Karpas-422 (cell line): ENCODE results near the gene MAGED1. TPM values are rescaled to one million over a fixed set of nuclear protein-coding genes. Genes with fewer than 3 reads are reported as not detected.
"Not testable (repeated sequence)": the region's sequence is repeated elsewhere in the genome, so short reads cannot be mapped to it uniquely, and the experiment has no call there.

Experiments
- DNase-seq: peaks from one replicate; pipeline ENCODE4 v3.0.0-alpha.2; 2015
- H2AFZ ChIP-seq: fragments of 200-600 bp; sonication (generic); 2 replicates; pipeline ENCODE4 v1.6.1; 2014; ENCODE audit warnings: antibody characterized with exemption, low read length, mixed read lengths
- H3K27ac ChIP-seq: fragments of 200-600 bp; sonication (generic); 2 replicates; pipeline ENCODE4 v1.5.1; 2014; ENCODE audit warnings: mild to moderate bottlenecking, low read length, moderate library complexity
- H3K27me3 ChIP-seq: fragments of 200-600 bp; sonication (generic); 2 replicates; pipeline ENCODE4 v1.6.1; 2014; ENCODE audit warnings: low read length, mixed read lengths
- H3K36me3 ChIP-seq: fragments of 200-600 bp; sonication (generic); 2 replicates; pipeline ENCODE4 v1.6.1; 2014; ENCODE audit warnings: low read length, mixed read lengths; ENCODE audit not compliant: insufficient read depth
- H3K4me1 ChIP-seq: fragments of 200-600 bp; sonication (generic); 2 replicates; pipeline ENCODE4 v1.6.1; 2014; ENCODE audit warnings: mild to moderate bottlenecking, low read length, mixed read lengths
- H3K4me2 ChIP-seq: fragments of 200-600 bp; sonication (generic); 2 replicates; pipeline ENCODE4 v1.6.1; 2014; ENCODE audit warnings: low read length, low read depth, mild to moderate bottlenecking; ENCODE audit not compliant: poor library complexity, severe bottlenecking
- H3K4me3 ChIP-seq: fragments of 200-600 bp; sonication (generic); 2 replicates; pipeline ENCODE4 v1.5.1; 2014; ENCODE audit warnings: mild to moderate bottlenecking, antibody characterized with exemption, low read length, mixed read lengths
- H3K79me2 ChIP-seq: fragments of 200-600 bp; sonication (generic); 2 replicates; pipeline ENCODE4 v1.6.1; 2014; ENCODE audit warnings: mild to moderate bottlenecking, low read length, mixed read lengths
- H3K9ac ChIP-seq: fragments of 200-600 bp; sonication (generic); 2 replicates; pipeline ENCODE4 v1.6.0; 2014; ENCODE audit warnings: low read length
- H3K9me2 ChIP-seq: fragments of 200-600 bp; sonication (generic), shearing (Covaris generic); replicated peaks from 2 replicates; pipeline ENCODE4 v1.6.0; 2014; ENCODE audit warnings: mild to moderate bottlenecking, low read length, moderate library complexity; ENCODE audit not compliant: insufficient read depth
- H3K9me3 ChIP-seq: fragments of 300-700, 200-600 bp; sonication (generic); 2 replicates; pipeline ENCODE4 v1.6.1; 2014; ENCODE audit warnings: low read length, mixed read lengths
- H4K20me1 ChIP-seq: fragments of 200-600 bp; sonication (generic); 2 replicates; pipeline ENCODE4 v1.6.1; 2014; ENCODE audit warnings: mild to moderate bottlenecking, antibody characterized with exemption, low read length, low read depth; ENCODE audit not compliant: insufficient read depth
- small RNA-seq: library from RNA; depleted of rRNA; stranded (forward); fragments of <200 nt; gene quantifications from one replicate; pipeline ENCODE3, GENCODE V24; 2014
- total RNA-seq: library from RNA; depleted of rRNA; stranded (reverse); fragments of >200 nt; shearing (Covaris generic); gene quantifications from 2 replicates; pipeline ENCODE4 v1.2.3, GENCODE V29; 2014; ENCODE audit warnings: low replicate concordance; rRNA removed

MAGED1 gene
- total RNA-seq, 1 experiment from 2014 or later: 93.5 TPM

DNA sequence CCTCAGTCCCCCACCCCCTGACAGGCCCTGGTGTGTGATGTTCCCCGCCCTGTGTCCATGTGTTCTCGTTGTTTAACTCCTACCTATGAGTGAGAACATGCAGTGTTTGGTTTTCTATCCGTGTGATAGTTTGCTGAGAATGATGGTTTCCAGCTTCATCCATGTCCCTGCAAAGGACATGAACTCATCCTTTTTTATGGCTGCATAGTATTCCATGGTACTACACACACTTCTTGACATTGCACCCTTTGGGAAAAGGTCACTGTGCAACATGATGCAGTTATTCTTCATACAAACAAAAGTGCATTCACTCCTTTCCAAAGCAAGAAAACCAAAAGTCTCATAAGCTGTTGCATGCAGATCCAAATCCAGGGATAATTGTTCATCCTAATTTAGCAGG, 11.7 kb downstream of the MAGED1 start:
- not testable (repeated sequence) for H3K36me3 ChIP-seq, H3K4me1 ChIP-seq, H3K4me3 ChIP-seq, H3K27ac ChIP-seq, H3K9me2 ChIP-seq, H2AFZ ChIP-seq, DNase-seq, H4K20me1 ChIP-seq, H3K4me2 ChIP-seq, H3K79me2 ChIP-seq, H3K27me3 ChIP-seq, H3K9ac ChIP-seq, H3K9me3 ChIP-seq

GRCh38 chrX:51905711-51906110, 12.3 kb downstream of the MAGED1 start:
- no peaks in the 10 kb centered on the region for H3K9me3 ChIP-seq
- no peak overlapping the region for H3K4me3 ChIP-seq
- no peaks in the 10 kb centered on the region for H4K20me1 ChIP-seq
- no peaks in the 10 kb centered on the region for H3K4me1 ChIP-seq
- H3K79me2 ChIP-seq: no peaks in the 10 kb centered on the region
- no peaks in the 10 kb centered on the region for H3K27me3 ChIP-seq
- H3K4me2 ChIP-seq: no peak overlapping the region
- no peak overlapping the region for H2AFZ ChIP-seq
- H3K9me2 ChIP-seq: no peaks in the 10 kb centered on the region
- DNase-seq: peak; percentile 29
- no peak overlapping the region for H3K27ac ChIP-seq
- H3K9ac ChIP-seq: no peak overlapping the region
- H3K36me3 ChIP-seq: no peaks in the 10 kb centered on the region; the same call in 1 of the 2 replicates

GRCh38 chrX:51917604-51918003, 24.2 kb downstream of the MAGED1 start:
- H3K79me2 ChIP-seq: no peaks in the 10 kb centered on the region
- peaks cover 7% of the 10 kb centered on the region for H3K9me3 ChIP-seq
- no peaks in the 10 kb centered on the region for H3K27me3 ChIP-seq
- no peak overlapping the region for H2AFZ ChIP-seq
- no peak overlapping the region for H3K4me2 ChIP-seq
- no peaks in the 10 kb centered on the region for H3K4me1 ChIP-seq
- DNase-seq: peak; percentile 52
- H4K20me1 ChIP-seq: no peaks in the 10 kb centered on the region
- no peaks in the 10 kb centered on the region for H3K9me2 ChIP-seq
- H3K27ac ChIP-seq: no peak overlapping the region
- H3K36me3 ChIP-seq: no peaks in the 10 kb centered on the region
- H3K9ac ChIP-seq: no peak overlapping the region
- H3K4me3 ChIP-seq: no peak overlapping the region

GRCh38 chrX:51922561-51922960, 29.1 kb downstream of the MAGED1 start:
- Histone ChIP-seq H3K27ac (no peak overlapping the region), H3K4me2 (no peak overlapping the region), H3K9ac (no peak overlapping the region), H3K36me3 (no peaks in the 10 kb centered on the region), H2AFZ (no peak overlapping the region), H3K4me3 (no peak overlapping the region), H3K9me3 (no peaks in the 10 kb centered on the region), H4K20me1 (no peaks in the 10 kb centered on the region), H3K9me2 (no peaks in the 10 kb centered on the region), H3K79me2 (no peaks in the 10 kb centered on the region), H3K4me1 (no peaks in the 10 kb centered on the region), H3K27me3 (no peaks in the 10 kb centered on the region)
- no peak for DNase-seq

DNA sequence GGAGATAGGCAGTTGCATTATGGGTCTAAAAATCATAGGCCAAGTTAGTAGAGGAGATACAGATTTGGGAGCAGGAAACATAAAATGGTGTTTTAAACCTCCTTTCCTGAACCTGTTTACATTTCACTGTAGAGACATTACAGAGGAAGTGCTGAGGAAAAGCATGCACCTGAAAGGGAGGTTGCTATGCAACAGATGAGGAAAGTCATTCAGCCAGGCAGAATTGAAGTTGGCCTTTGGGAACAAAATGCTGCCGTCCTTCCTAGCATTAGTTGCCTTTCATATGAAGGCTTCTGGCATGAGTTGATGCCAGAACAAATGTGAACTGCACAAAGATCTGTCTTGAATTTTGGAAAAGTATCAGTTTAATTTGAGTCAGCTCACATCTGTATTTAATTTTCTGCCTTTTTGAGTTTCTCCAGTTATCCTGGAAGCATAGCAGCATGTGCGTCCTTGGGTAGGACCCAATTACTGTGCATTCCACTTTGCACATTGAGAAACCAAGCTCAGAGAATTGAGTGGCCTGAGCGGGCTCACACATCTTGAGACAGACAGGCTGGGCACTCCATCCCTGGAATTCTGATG, 38.2 kb downstream of the MAGED1 start:
- H3K4me3 ChIP-seq: no peak overlapping the region
- H3K27ac ChIP-seq: no peak overlapping the region
- H3K79me2 ChIP-seq: no peaks in the 10 kb centered on the region
- no peaks in the 10 kb centered on the region for H3K36me3 ChIP-seq
- no peaks in the 10 kb centered on the region for H4K20me1 ChIP-seq
- no peaks in the 10 kb centered on the region for H3K9me2 ChIP-seq
- no peaks in the 10 kb centered on the region for H3K27me3 ChIP-seq
- H3K9ac ChIP-seq: no peak overlapping the region
- no peaks in the 10 kb centered on the region for H3K9me3 ChIP-seq
- H3K4me2 ChIP-seq: no peak overlapping the region
- no peaks in the 10 kb centered on the region for H3K4me1 ChIP-seq
- no peak for DNase-seq
- no peak overlapping the region for H2AFZ ChIP-seq

Small RNA genes within 50 kb of the gene (small RNA-seq; reads per million reads assigned to genes)
- not detected for gene AL929410.2
- gene RNU6-504P: not detected

Other genes starting within 250 kb of the MAGED1 start
- not detected in 2 replicates for gene CENPVL2, start 210.8 kb upstream of the MAGED1 start, total RNA-seq
- not detected in 2 replicates for gene CENPVL1, start 183.1 kb upstream of the MAGED1 start, total RNA-seq
- gene GSPT2, start 150.2 kb upstream of the MAGED1 start, total RNA-seq: 9.2 and 15.9 TPM in 2 replicates
- gene MAGED4B, start 175.6 kb downstream of the MAGED1 start, total RNA-seq: not detected in 2 replicates